IPS-NIHi11 (cell line): ENCODE results near the gene PINLYP.

Experiments used
- DNase-seq: peaks from one replicate; pipeline ENCODE4 v3.0.0; 2012; ENCODE audit warnings: mixed read lengths, low spot score

Gene PINLYP

GRCh38 chr19:43606569-43607229 is 31.1 kb downstream of the PINLYP start:
- no peak for DNase-seq

GRCh38 chr19:43607238-43608205 is 31.9 kb downstream of the PINLYP start:
- no peak for DNase-seq

- no peak for DNase-seq
These were observed 34.3 kb downstream of the PINLYP start for GRCh38 chr19:43609872-43610271.

- DNase-seq: no peak
These were observed 34.9 kb downstream of the PINLYP start for GRCh38 chr19:43610493-43610892.

- no peak for DNase-seq
These were observed 36.2 kb downstream of the PINLYP start, which contains the start of gene SRRM5 for GRCh38 chr19:43611788-43612187. Gene SRRM5 (plus strand): TSS chr19:43612088. CDS start chr19:43612122, 34 bp downstream.

GRCh38 chr19:43612374-43612773 is 36.8 kb downstream of the PINLYP start:
- DNase-seq: no peak

- no peak for DNase-seq
These were observed 40.7 kb downstream of the PINLYP start for GRCh38 chr19:43616306-43616705.

- no peak for DNase-seq
These were observed 41.4 kb downstream of the PINLYP start for GRCh38 chr19:43616954-43617353.

GRCh38 chr19:43618921-43619261 is 43.3 kb downstream of the PINLYP start:
- peak; percentile 65 for DNase-seq

GRCh38 chr19:43619262-43620060 is 43.9 kb downstream of the PINLYP start, which contains the start of gene ZNF428:
Gene ZNF428 (minus strand): TSS chr19:43619629. CDS start chr19:43614304, 5,325 bp downstream.
- peak; percentile 90 for DNase-seq

- DNase-seq: no peak
These were observed 44.7 kb downstream of the PINLYP start for GRCh38 chr19:43620061-43621001.

- no peak for DNase-seq
These were observed 46.5 kb downstream of the PINLYP start for GRCh38 chr19:43622070-43622469.

GRCh38 chr19:43622956-43623355 is 47.4 kb downstream of the PINLYP start:
- no peak for DNase-seq

GRCh38 chr19:43623889-43624670 is 48.5 kb downstream of the PINLYP start:
- DNase-seq: peak; percentile 77

- DNase-seq: peak; percentile 88
These were observed 49.3 kb downstream of the PINLYP start for GRCh38 chr19:43624933-43625332.

GRCh38 chr19:43625918-43626579 is 50.4 kb downstream of the PINLYP start:
- peak; percentile 82 for DNase-seq

- no peak for DNase-seq
These were observed 51.2 kb downstream of the PINLYP start for GRCh38 chr19:43626838-43627237.

- no peak for DNase-seq
These were observed 53.2 kb downstream of the PINLYP start for GRCh38 chr19:43628646-43629326.

GRCh38 chr19:43631491-43631890 is 55.9 kb downstream of the PINLYP start:
- DNase-seq: no peak
